A673 (cell line): Measurements from ENCODE around the gene SPEG.

Experiments used
- CTCF ChIP-seq: fragments of 300-800, 200-600 bp; sonication (generic); conservative IDR thresholded peaks from 2 replicates; pipeline ENCODE4 v1.5.1; 2017; ENCODE audit warnings: low read depth, mild to moderate bottlenecking, antibody characterized with exemption, low read length, moderate library complexity, mixed read lengths
- EZH2 ChIP-seq: fragments of 200-600 bp; sonication (generic); IDR thresholded peaks from 2 replicates; pipeline ENCODE4 v1.6.1; 2017; ENCODE audit warnings: borderline replicate concordance, low read depth, mild to moderate bottlenecking, mixed read lengths, antibody characterized with exemption, low read length; ENCODE audit not compliant: poor library complexity, severe bottlenecking

DNA sequence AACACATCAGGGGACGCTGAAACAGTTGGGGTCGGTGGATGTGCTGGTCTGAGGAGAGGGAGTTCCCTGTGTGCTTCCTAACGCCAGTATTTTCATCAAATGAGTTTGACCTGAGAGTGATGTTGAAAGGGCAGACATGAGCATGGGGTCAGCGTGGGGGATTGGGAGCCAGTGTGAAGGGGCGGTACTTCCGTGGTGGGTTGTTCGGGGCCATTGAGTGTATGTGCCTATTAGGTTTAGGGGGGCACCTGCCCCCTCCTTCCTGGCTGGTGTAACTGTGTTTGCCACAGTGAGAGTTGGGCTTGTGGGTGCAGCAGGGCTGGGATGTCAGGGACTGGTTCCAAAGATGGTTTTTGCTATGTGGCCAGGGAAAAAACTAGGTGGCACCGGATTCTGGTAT lies 24.4 kb downstream of the SPEG start:
- no peak for TF ChIP-seq CTCF
- TF ChIP-seq EZH2: no peak
